ENCODE data around the gene TGFBR3. TPM values are rescaled to one million over a fixed set of nuclear protein-coding genes. Genes with fewer than 3 reads are reported as not detected.
A peak's percentile ranks its signal among the peaks of the same experiment; 100 is the strongest.

TGFBR3 gene
- total RNA-seq, 1 experiment from 2014 or later, result 14.5 TPM

- intact Hi-C loops (cut with micrococcal nuclease; ENCODE audit: unreplicated experiment), result no loop called here
- no peaks in the 10 kb centered on the region for H3K36me3 ChIP-seq (ENCODE audit: control insufficient read depth, insufficient read depth, low read length)
- no peaks in the 10 kb centered on the region for H3K9me3 ChIP-seq (ENCODE audit: control insufficient read depth, insufficient read depth, low read depth, low read length)
- no peaks in the 10 kb centered on the region for H3K27me3 ChIP-seq (ENCODE audit: control insufficient read depth, insufficient read depth, low read length)
- peaks cover 29% of the 10 kb centered on the region for H3K4me1 ChIP-seq (ENCODE audit: control insufficient read depth, insufficient read depth, low read length)
- no peak overlapping the region for H3K4me3 ChIP-seq (ENCODE audit: low read depth in 2 of 2, low read length in 2 of 2)
- no TSS peak for BruUV-seq (replicated peaks)
- CTCF ChIA-PET, result no interaction called here
- TF ChIP-seq SIN3A (IDR thresholded peaks at IDR 0.05; ENCODE audit: borderline replicate concordance, insufficient read depth, low read depth, low read length) (no peak), CTCF (IDR thresholded peaks at IDR 0.05) (no peak), TCF7L2 (IDR thresholded peaks at IDR 0.05; ENCODE audit: low read depth, low read length) (no peak), REST (IDR thresholded peaks at IDR 0.05; ENCODE audit: insufficient read depth in 1 of 2, low read depth in 2 of 2, low read length in 1 of 2) (no peak), POLR2AphosphoS5 (IDR thresholded peaks at IDR 0.05; ENCODE audit: low read depth, low read length) (no peak)
- POLR2A ChIA-PET, result no interaction called here
- no peak for DNase-seq (ENCODE audit: low read depth, low spot score)
- in situ Hi-C loops (cut with HindIII; ENCODE audit: low pct_unique_long_range_greater_than_20kb, low sequenced_read_pairs), result no loop called here
- H3K27ac ChIP-seq (ENCODE audit: low read length), result peak overlapping the region; percentile 10; the same call in 1 of the 2 replicates
- no peak for ATAC-seq
Observed at GRCh38 chr1:91817211-91817905, 68.6 kb downstream of the TGFBR3 start.

GRCh38 chr1:91816031-91816430 lies 69.9 kb downstream of the TGFBR3 start:
- Histone ChIP-seq H3K4me3 (ENCODE audit: low read depth in 2 of 2, low read length in 2 of 2) (no peak overlapping the region), H3K27me3 (ENCODE audit: control insufficient read depth, insufficient read depth, low read length) (no peaks in the 10 kb centered on the region), H3K4me1 (ENCODE audit: control insufficient read depth, insufficient read depth, low read length) (peaks cover 29% of the 10 kb centered on the region), H3K36me3 (ENCODE audit: control insufficient read depth, insufficient read depth, low read length) (no peaks in the 10 kb centered on the region), H3K9me3 (ENCODE audit: control insufficient read depth, insufficient read depth, low read depth, low read length) (no peaks in the 10 kb centered on the region), H3K27ac (ENCODE audit: low read length) (peak overlapping the region; percentile 36; the same call in 1 of the 2 replicates)
- POLR2A ChIA-PET, result no interaction called here
- DNase-seq (ENCODE audit: low read depth, low spot score) (no peak), ATAC-seq (no peak)
- TF ChIP-seq TCF7L2 (IDR thresholded peaks at IDR 0.05; ENCODE audit: low read depth, low read length) (no peak), CTCF (IDR thresholded peaks at IDR 0.05) (no peak), REST (IDR thresholded peaks at IDR 0.05; ENCODE audit: insufficient read depth in 1 of 2, low read depth in 2 of 2, low read length in 1 of 2) (no peak), POLR2AphosphoS5 (IDR thresholded peaks at IDR 0.05; ENCODE audit: low read depth, low read length) (no peak), SIN3A (IDR thresholded peaks at IDR 0.05; ENCODE audit: borderline replicate concordance, insufficient read depth, low read depth, low read length) (no peak)
- CTCF ChIA-PET, result interaction anchor here (0.6 kb wide), 1 partner anchor 148 kb away, joined by 3 read pairs; no protein-coding TSS in a partner anchor
- in situ Hi-C loops (cut with HindIII; ENCODE audit: low pct_unique_long_range_greater_than_20kb, low sequenced_read_pairs), result no loop called here
- intact Hi-C loops (cut with micrococcal nuclease; ENCODE audit: unreplicated experiment), result no loop called here
- no TSS peak for BruUV-seq (replicated peaks)

Measured in Panc1 (cell line).